CD14-positive monocyte (primary cell): Measurements from ENCODE around the gene SAFB2. TPM values are rescaled to one million over a fixed set of nuclear protein-coding genes. Genes with fewer than 3 reads are reported as not detected.
A peak's percentile ranks its signal among the peaks of the same experiment; 100 is the strongest.

Source experiments
- DNase-seq, 3 donors: peaks; one replicate each; pipeline ENCODE4 v3.0.0-alpha.2; 2011 to 2022
- H2AFZ ChIP-seq: 2 replicates; pipeline ENCODE4 v1.6.0; 2012; ENCODE audit warnings: mild to moderate bottlenecking, low read depth, low read length, inconsistent platforms; ENCODE audit not compliant: insufficient read depth, poor library complexity, severe bottlenecking
- H3K27ac ChIP-seq, 2 donors: 1 replicate in 1 of 2; 2 replicates in 1 of 2; pipeline ENCODE4 v1.5.1; 2012 to 2013; ENCODE audit warnings: low read length in 2 of 2, control low read depth in 1 of 2, inconsistent platforms in 1 of 2, low read depth in 1 of 2, mild to moderate bottlenecking in 1 of 2
- H3K27me3 ChIP-seq, 2 donors: one replicate each; pipeline versions ENCODE4 v1.6.0 to v1.6.1; 2011 to 2013; ENCODE audit warnings: low read length in 2 of 2; ENCODE audit not compliant: control insufficient read depth in 2 of 2, insufficient read depth in 2 of 2
- H3K36me3 ChIP-seq, 2 donors: replicated peaks in 1 of 2; 1 replicate in 1 of 2; 2 replicates in 1 of 2; pipeline versions ENCODE4 v1.5.1 to v1.6.1; 2012 to 2013; ENCODE audit warnings: low read length in 2 of 2, control low read depth in 1 of 2, inconsistent platforms in 1 of 2, mild to moderate bottlenecking in 1 of 2; ENCODE audit not compliant: insufficient read depth in 2 of 2, control insufficient read depth in 1 of 2
- H3K4me1 ChIP-seq, 2 donors: 1 replicate in 1 of 2; 2 replicates in 1 of 2; pipeline versions ENCODE4 v1.5.1 to v1.6.1; 2012 to 2013; ENCODE audit warnings: low read length in 2 of 2, control low read depth in 1 of 2, inconsistent platforms in 1 of 2, mild to moderate bottlenecking in 1 of 2, moderate library complexity in 1 of 2; ENCODE audit not compliant: insufficient read depth in 2 of 2, control insufficient read depth in 1 of 2
- H3K4me2 ChIP-seq: replicated peaks from 2 replicates; pipeline ENCODE3; 2012; ENCODE audit warnings: low read length, moderate library complexity, mild to moderate bottlenecking; ENCODE audit not compliant: poor library complexity, severe bottlenecking; ENCODE audit errors: extremely low read depth
- H3K4me3 ChIP-seq, 3 experiments: fragments of 200-600 bp in 1 of 3; sonication (generic) in 1 of 3; replicated peaks in 1 of 3; 1 replicate in 2 of 3; 2 replicates in 1 of 3; pipeline ENCODE4 v1.5.1; 2011 to 2013; ENCODE audit warnings: low read length in 3 of 3, mild to moderate bottlenecking in 3 of 3, control low read depth in 2 of 3, low read depth in 2 of 3, inconsistent platforms in 1 of 3, moderate library complexity in 1 of 3
- H3K79me2 ChIP-seq: 2 replicates; pipeline ENCODE4 v1.6.0; 2012; ENCODE audit warnings: mild to moderate bottlenecking, control low read depth, inconsistent platforms, low read length, moderate library complexity; ENCODE audit not compliant: insufficient read depth
- H3K9ac ChIP-seq: 2 replicates; pipeline ENCODE4 v1.6.0; 2017; ENCODE audit warnings: low read length, mild to moderate bottlenecking; ENCODE audit not compliant: insufficient read depth, poor library complexity, severe bottlenecking
- H3K9me3 ChIP-seq, 2 donors: replicated peaks in 1 of 2; 1 replicate in 1 of 2; 2 replicates in 1 of 2; pipeline versions ENCODE4 v1.5.1 to v1.6.1; 2012 to 2013; ENCODE audit warnings: low read length in 2 of 2, control low read depth in 1 of 2; ENCODE audit not compliant: control insufficient read depth in 1 of 2, insufficient read depth in 1 of 2
- H4K20me1 ChIP-seq: 2 replicates; pipeline ENCODE4 v1.6.0; 2012; ENCODE audit warnings: mild to moderate bottlenecking, low read length, control low read depth, moderate library complexity; ENCODE audit not compliant: insufficient read depth
- H3K27ac Mint-ChIP-seq, 7 donors: one replicate each; pipeline ENCODE4 v1.8.0; 2020; ENCODE audit warnings: mild to moderate bottlenecking in 7 of 7, mixed read lengths in 7 of 7, moderate library complexity in 6 of 7, inconsistent platforms in 2 of 7
- H3K27me3 Mint-ChIP-seq, 3 donors: one replicate each; pipeline ENCODE4 v1.8.0; 2021 to 2022; ENCODE audit warnings: low read depth in 3 of 3, mild to moderate bottlenecking in 3 of 3, mixed read lengths in 3 of 3, moderate library complexity in 3 of 3, inconsistent platforms in 1 of 3
- H3K36me3 Mint-ChIP-seq, 2 donors: one replicate each; pipeline ENCODE4 v1.8.0; 2020; ENCODE audit warnings: mixed read lengths in 2 of 2, inconsistent platforms in 1 of 2, mild to moderate bottlenecking in 1 of 2
- H3K4me1 Mint-ChIP-seq: one replicate; pipeline ENCODE4 v1.8.0; 2020; ENCODE audit warnings: mild to moderate bottlenecking, mixed read lengths
- H3K4me3 Mint-ChIP-seq, 2 donors: one replicate each; pipeline ENCODE4 v1.8.0; 2020; ENCODE audit warnings: mild to moderate bottlenecking in 2 of 2, mixed read lengths in 2 of 2, moderate library complexity in 1 of 2
- H3K9me3 Mint-ChIP-seq, 7 donors: one replicate each; pipeline ENCODE4 v1.8.0; 2020 to 2022; ENCODE audit warnings: mixed read lengths in 7 of 7, mild to moderate bottlenecking in 6 of 7, moderate library complexity in 6 of 7, inconsistent platforms in 2 of 7
- WGBS: methylation state at CpG from one replicate; pipeline ENCODE4 v1.1.5; 2013; ENCODE audit warnings: missing lambda C conversion rate; ENCODE audit not compliant: insufficient coverage; 5-methylcytosine and 5-hydroxymethylcytosine counted together
- intact Hi-C, 2 donors: fragments of 100-400 bp; cut with micrococcal nuclease; formaldehyde crosslinking; loops; one replicate each; pipeline versions ENCODE4 v1.15.0 to v1.15.1; 2023
- polyA plus RNA-seq, 3 donors: library from polyadenylated mRNA; depleted of rRNA in 1 of 3; unstranded in 2 of 3; stranded (reverse) in 1 of 3; fragments of 300-500 nt in 2 of 3; fragments of >200 nt in 1 of 3; fragmentation: Illumina TruSeq in 2 of 3; gene quantifications; 1 replicate in 2 of 3; 2 replicates in 1 of 3; pipeline ENCODE4 v1.2.3, GENCODE V29; 2012 to 2021
- TF ChIP-seq, protein P1 (sequence below): fragments of 200-600 bp; IDR thresholded peaks from one replicate; pipeline ENCODE4 v1.8.0; 2022; ENCODE audit warnings: antibody characterized with exemption, mild to moderate bottlenecking

SAFB2 gene
- polyA plus RNA-seq, 3 donors: 7.5 to 53.4 (median 14.7) TPM

DNA sequence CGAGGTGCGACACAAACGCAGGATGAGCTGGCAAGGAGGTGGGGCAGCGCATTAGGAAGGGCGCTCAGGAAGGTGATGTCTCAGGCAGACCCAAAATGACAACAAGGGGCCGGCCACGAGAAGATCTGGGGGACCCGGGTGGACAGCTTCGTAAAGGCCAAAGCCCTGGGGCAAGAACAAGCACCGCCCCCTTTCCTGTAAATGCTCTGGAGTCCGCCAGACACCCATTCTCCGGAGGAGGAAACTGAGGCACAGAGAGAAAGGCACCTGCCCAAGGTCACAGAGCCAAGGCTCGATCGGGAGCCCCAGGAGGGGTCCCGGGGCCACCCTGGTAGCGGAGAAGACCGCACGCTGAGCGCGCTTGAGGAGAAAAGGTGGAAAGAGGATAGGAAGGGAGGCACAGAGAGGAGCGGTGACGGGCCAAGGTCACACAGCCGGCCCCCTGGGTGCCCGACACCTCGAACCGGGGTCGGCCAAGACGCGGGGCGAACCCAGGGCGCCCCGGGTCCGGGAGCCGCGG, 571 bp downstream of the SAFB2 start:
- Histone ChIP-seq H3K4me2 (peak overlapping the region; percentile 97), H3K79me2 (peaks cover 97% of the 10 kb centered on the region), H3K9me3 (no peaks in the 10 kb centered on the region), H2AFZ (peak overlapping the region; percentile 84), H3K27ac (peak overlapping the region; percentile 88 to 92), H3K36me3 (peaks cover 44 to 63% of the 10 kb centered on the region in 2 donors), H3K4me1 (peaks cover 43 to 58% of the 10 kb centered on the region in 2 donors), H3K9ac (peak overlapping the region; percentile 95), H3K27me3 (no peaks in the 10 kb centered on the region), H4K20me1 (peaks cover 76% of the 10 kb centered on the region), H3K4me3 (peak overlapping the region; percentile 93 to 98 (median 96))
- intact Hi-C loops: loop anchor here (2.0 kb wide), 4 partner anchors 59 to 169 kb away; partner anchors contain the start of genes CATSPERD (in 1 of the 2), DUS3L (in 1 of the 2), HSD11B1L (in 1 of the 2) and LONP1 (in 1 of the 2)
- no peak for DNase-seq
- H3K27ac Mint-ChIP-seq: peak overlapping the region; percentile 98 to 99 (median 99)
- under 1% methylated on average over 32 of the region's 35 CpGs for WGBS
- peaks cover 0 to 7% (median 0%) of the 10 kb centered on the region in 7 donors for H3K9me3 Mint-ChIP-seq
- peaks cover 56 to 62% of the 10 kb centered on the region in 2 donors for H3K36me3 Mint-ChIP-seq
- TF ChIP-seq, protein P1, sequence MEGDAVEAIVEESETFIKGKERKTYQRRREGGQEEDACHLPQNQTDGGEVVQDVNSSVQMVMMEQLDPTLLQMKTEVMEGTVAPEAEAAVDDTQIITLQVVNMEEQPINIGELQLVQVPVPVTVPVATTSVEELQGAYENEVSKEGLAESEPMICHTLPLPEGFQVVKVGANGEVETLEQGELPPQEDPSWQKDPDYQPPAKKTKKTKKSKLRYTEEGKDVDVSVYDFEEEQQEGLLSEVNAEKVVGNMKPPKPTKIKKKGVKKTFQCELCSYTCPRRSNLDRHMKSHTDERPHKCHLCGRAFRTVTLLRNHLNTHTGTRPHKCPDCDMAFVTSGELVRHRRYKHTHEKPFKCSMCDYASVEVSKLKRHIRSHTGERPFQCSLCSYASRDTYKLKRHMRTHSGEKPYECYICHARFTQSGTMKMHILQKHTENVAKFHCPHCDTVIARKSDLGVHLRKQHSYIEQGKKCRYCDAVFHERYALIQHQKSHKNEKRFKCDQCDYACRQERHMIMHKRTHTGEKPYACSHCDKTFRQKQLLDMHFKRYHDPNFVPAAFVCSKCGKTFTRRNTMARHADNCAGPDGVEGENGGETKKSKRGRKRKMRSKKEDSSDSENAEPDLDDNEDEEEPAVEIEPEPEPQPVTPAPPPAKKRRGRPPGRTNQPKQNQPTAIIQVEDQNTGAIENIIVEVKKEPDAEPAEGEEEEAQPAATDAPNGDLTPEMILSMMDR: no peak
- H3K4me1 Mint-ChIP-seq: peaks cover 51% of the 10 kb centered on the region
- no peaks in the 10 kb centered on the region for H3K27me3 Mint-ChIP-seq
- H3K4me3 Mint-ChIP-seq: peak overlapping the region; percentile 99

- Histone ChIP-seq H3K79me2 (peaks cover 97% of the 10 kb centered on the region), H3K4me2 (peak overlapping the region; percentile 97), H3K36me3 (peaks cover 43 to 63% of the 10 kb centered on the region in 2 donors), H3K4me3 (peak overlapping the region; percentile 93 to 98 (median 96)), H3K27ac (peak overlapping the region; percentile 88 to 92), H3K4me1 (peaks cover 37 to 53% of the 10 kb centered on the region in 2 donors), H3K27me3 (no peaks in the 10 kb centered on the region), H4K20me1 (peaks cover 76% of the 10 kb centered on the region), H3K9me3 (no peaks in the 10 kb centered on the region), H2AFZ (peak overlapping the region; percentile 84), H3K9ac (peak overlapping the region; percentile 95)
- Mint-ChIP-seq H3K4me1 (peaks cover 46% of the 10 kb centered on the region), H3K9me3 (peaks cover 0 to 7% (median 0%) of the 10 kb centered on the region in 7 donors), H3K27me3 (no peaks in the 10 kb centered on the region), H3K4me3 (peak overlapping the region; percentile 99), H3K36me3 (peaks cover 56 to 62% of the 10 kb centered on the region in 2 donors), H3K27ac (peak overlapping the region; percentile 98 to 99 (median 99))
- intact Hi-C loops: loop anchor here in 1 of 2 donors (2.0 kb wide), 1 partner anchor 65 kb away; no protein-coding TSS in a partner anchor
- TF ChIP-seq, protein P1: no peak
- no peak for DNase-seq
- WGBS: 36% methylated on average over 5 of the region's 14 CpGs
Observed at GRCh38 chr19:5621311-5621944, 1.1 kb downstream of the SAFB2 start.
